A673 (cell line): ENCODE measurements around the gene CHD5. TPM values are rescaled to one million over a fixed set of nuclear protein-coding genes. Genes with fewer than 3 reads are reported as not detected.

Experiments
- BruUV-seq: library from RNA; stranded (reverse); fragments of 400-500 nt; replicated peaks from 2 replicates; lab custom pipeline; 2021; lab: Mats Ljungman, UMichigan
- CTCF ChIA-PET: fragments of 300-600 bp; sonication (Branson Sonifier 250); formaldehyde crosslinking; loops from one replicate; lab custom pipeline; 2022; ENCODE audit warnings: antibody characterized with exemption; lab: Charles Lee
- POLR2A ChIA-PET: fragments of 300-600 bp; sonication (Branson Sonifier 250); formaldehyde crosslinking; loops from one replicate; lab custom pipeline; 2022; ENCODE audit warnings: antibody characterized with exemption; ENCODE audit not compliant: low non-redundant PET; lab: Charles Lee
- DNase-seq: peaks from one replicate; pipeline ENCODE4 v3.0.0-alpha.2; 2015; ENCODE audit warnings: low spot score
- H3K27ac ChIP-seq: fragments of 200-600 bp; sonication (generic); 2 replicates; pipeline ENCODE4 v1.5.1; 2016; ENCODE audit warnings: mixed run types, low read depth, mild to moderate bottlenecking, mixed read lengths, antibody characterized with exemption, low read length; ENCODE audit not compliant: poor library complexity, severe bottlenecking
- H3K27me3 ChIP-seq: fragments of 200-600 bp; sonication (generic); replicated peaks from 2 replicates; pipeline ENCODE4 v1.6.1; 2017; ENCODE audit warnings: mixed run types, low read depth, mild to moderate bottlenecking, mixed read lengths, antibody characterized with exemption, low read length; ENCODE audit not compliant: insufficient read depth, poor library complexity
- H3K36me3 ChIP-seq: fragments of 200-600 bp; sonication (generic); 2 replicates; pipeline ENCODE4 v1.6.1; 2016; ENCODE audit warnings: mixed run types, mild to moderate bottlenecking, mixed read lengths, antibody characterized with exemption, low read length; ENCODE audit not compliant: insufficient read depth, poor library complexity, severe bottlenecking
- H3K4me1 ChIP-seq: fragments of 200-600 bp; sonication (generic); 2 replicates; pipeline ENCODE4 v1.6.1; 2017; ENCODE audit warnings: mixed run types, mild to moderate bottlenecking, mixed read lengths, antibody characterized with exemption, low read length; ENCODE audit not compliant: insufficient read depth, poor library complexity, severe bottlenecking
- H3K4me3 ChIP-seq: fragments of 200-600 bp; sonication (generic); 2 replicates; pipeline ENCODE4 v1.5.1; 2016; ENCODE audit warnings: low read depth, mixed run types, mild to moderate bottlenecking, mixed read lengths, low read length; ENCODE audit not compliant: poor library complexity, severe bottlenecking
- H3K9me3 ChIP-seq: fragments of 200-600 bp; sonication (generic); 2 replicates; pipeline ENCODE4 v1.6.1; 2016; ENCODE audit warnings: mixed run types, low read depth, mild to moderate bottlenecking, mixed read lengths, antibody characterized with exemption, low read length; ENCODE audit not compliant: poor library complexity, severe bottlenecking
- EZH2 ChIP-seq: fragments of 200-600 bp; sonication (generic); IDR thresholded peaks from 2 replicates; pipeline ENCODE4 v1.6.1; 2017; ENCODE audit warnings: borderline replicate concordance, low read depth, mild to moderate bottlenecking, mixed read lengths, antibody characterized with exemption, low read length; ENCODE audit not compliant: poor library complexity, severe bottlenecking
- intact Hi-C: fragments of 100-400 bp; cut with micrococcal nuclease; formaldehyde crosslinking; loops from one replicate; pipeline ENCODE4 v1.10.0; 2022; ENCODE audit not compliant: unreplicated experiment
- total RNA-seq: library from RNA; stranded (reverse); gene quantifications from 2 replicates; pipeline ENCODE4 v1.2.3, GENCODE V29; 2021
- TF ChIP-seq, protein P1 (sequence below): fragments of 300-800, 200-600 bp; sonication (generic); conservative IDR thresholded peaks from 2 replicates; pipeline ENCODE4 v1.5.1; 2017; ENCODE audit warnings: low read depth, mild to moderate bottlenecking, antibody characterized with exemption, low read length, moderate library complexity, mixed read lengths

The CHD5 gene
- total RNA-seq, 1 experiment from 2014 or later = 0.58 TPM

DNA sequence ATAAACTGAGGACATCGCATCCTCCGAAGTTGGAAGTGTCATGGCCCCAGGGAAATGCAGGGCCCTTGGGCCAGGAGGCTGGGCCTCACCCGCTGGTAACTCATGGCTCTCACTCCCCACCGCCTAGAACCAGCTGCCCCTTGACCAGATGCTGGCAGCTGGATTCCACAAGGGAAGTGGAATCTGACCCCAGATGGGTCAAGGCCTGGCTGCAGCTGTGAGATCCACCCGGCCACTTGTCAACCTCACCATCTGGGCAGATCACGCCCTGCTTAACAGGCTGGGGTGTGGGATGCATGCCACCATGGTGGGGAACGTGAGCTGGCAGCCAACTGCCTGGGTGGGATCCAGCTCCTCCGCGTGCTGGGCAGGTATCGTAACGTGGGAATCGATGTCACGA is 108.9 kb downstream of the CHD5 start:
- BruUV-seq = no TSS peak
- CTCF ChIA-PET = no interaction called here
- Histone ChIP-seq H3K27ac (no peak overlapping the region), H3K4me1 (no peaks in the 10 kb centered on the region), H3K4me3 (no peak overlapping the region), H3K36me3 (no peaks in the 10 kb centered on the region), H3K9me3 (no peaks in the 10 kb centered on the region), H3K27me3 (no peaks in the 10 kb centered on the region)
- intact Hi-C loops = no loop called here
- TF ChIP-seq EZH2 = no peak
- TF ChIP-seq, protein P1, sequence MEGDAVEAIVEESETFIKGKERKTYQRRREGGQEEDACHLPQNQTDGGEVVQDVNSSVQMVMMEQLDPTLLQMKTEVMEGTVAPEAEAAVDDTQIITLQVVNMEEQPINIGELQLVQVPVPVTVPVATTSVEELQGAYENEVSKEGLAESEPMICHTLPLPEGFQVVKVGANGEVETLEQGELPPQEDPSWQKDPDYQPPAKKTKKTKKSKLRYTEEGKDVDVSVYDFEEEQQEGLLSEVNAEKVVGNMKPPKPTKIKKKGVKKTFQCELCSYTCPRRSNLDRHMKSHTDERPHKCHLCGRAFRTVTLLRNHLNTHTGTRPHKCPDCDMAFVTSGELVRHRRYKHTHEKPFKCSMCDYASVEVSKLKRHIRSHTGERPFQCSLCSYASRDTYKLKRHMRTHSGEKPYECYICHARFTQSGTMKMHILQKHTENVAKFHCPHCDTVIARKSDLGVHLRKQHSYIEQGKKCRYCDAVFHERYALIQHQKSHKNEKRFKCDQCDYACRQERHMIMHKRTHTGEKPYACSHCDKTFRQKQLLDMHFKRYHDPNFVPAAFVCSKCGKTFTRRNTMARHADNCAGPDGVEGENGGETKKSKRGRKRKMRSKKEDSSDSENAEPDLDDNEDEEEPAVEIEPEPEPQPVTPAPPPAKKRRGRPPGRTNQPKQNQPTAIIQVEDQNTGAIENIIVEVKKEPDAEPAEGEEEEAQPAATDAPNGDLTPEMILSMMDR = no peak
- POLR2A ChIA-PET = no interaction called here
- no peak for DNase-seq

DNA sequence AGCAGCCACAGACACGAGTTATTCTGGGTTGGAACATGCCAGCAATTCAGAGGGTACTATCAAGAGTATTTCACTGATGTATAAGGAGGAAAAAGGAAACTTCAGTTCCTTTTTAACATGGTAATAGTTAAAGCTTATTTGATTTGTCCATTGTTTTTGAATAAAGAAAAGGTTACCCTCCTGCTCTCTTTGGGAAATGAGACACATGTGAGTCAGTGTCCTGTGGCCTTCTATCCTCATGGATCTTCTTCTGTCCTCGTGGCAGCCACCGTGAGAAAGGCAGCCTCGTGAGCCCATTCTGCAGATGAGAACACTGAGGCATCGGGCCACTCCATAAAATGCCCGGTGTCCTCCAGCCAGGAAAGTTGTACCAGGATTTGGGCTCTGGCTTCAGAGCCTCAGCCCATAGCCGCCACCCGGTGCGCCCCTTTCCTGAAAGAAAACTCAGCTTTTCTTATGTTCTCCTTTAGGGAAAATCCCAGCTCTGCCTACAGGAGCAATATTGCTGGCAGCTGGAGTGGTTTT is 109.6 kb downstream of the CHD5 start:
- CTCF ChIA-PET = no interaction called here

DNA sequence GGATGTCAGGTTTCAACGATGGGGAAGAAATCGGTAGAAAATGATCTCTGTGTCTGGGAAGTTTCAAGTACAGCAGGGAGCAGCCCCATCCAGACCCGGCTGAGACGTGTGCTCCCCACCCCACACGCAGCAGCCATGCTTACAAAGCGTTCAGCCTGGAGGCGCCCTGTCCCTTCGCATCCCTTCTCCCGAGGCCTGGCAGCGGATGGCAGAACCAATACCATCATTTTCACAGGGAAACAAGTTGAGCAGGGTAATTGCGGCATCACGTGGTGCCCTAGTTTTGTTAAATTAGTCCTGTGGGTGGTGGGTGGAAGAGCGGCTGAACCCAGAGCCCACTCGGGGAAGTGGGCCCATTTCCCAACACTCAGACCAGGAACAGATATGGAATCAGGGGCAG is 110.5 kb downstream of the CHD5 start:
- H3K27me3 ChIP-seq = peaks cover 3% of the 10 kb centered on the region
- intact Hi-C loops = no loop called here
- no peaks in the 10 kb centered on the region for H3K9me3 ChIP-seq
- no peak overlapping the region for H3K27ac ChIP-seq
- H3K4me1 ChIP-seq = no peaks in the 10 kb centered on the region
- no TSS peak for BruUV-seq
- POLR2A ChIA-PET = no interaction called here
- CTCF ChIA-PET = no interaction called here
- no peak for DNase-seq
- no peak overlapping the region for H3K4me3 ChIP-seq
- no peaks in the 10 kb centered on the region for H3K36me3 ChIP-seq
- no peak for TF ChIP-seq EZH2
- TF ChIP-seq, protein P1 = no peak

More for the DNA sequence above, 109.6 kb downstream of the CHD5 start:
- DNase-seq = no peak
- POLR2A ChIA-PET = no interaction called here
- Histone ChIP-seq H3K4me3 (no peak overlapping the region), H3K9me3 (no peaks in the 10 kb centered on the region), H3K36me3 (no peaks in the 10 kb centered on the region), H3K27me3 (no peaks in the 10 kb centered on the region), H3K4me1 (no peaks in the 10 kb centered on the region), H3K27ac (no peak overlapping the region)
- TF ChIP-seq, protein P1 = no peak
- TF ChIP-seq EZH2 = no peak
- no TSS peak for BruUV-seq
- intact Hi-C loops = no loop called here
